A549 (cell line): ENCODE results near the gene GPR137C. TPM values are rescaled to one million over a fixed set of nuclear protein-coding genes. Genes with fewer than 3 reads are reported as not detected.
A peak's percentile ranks its signal among the peaks of the same experiment; 100 is the strongest.

Source experiments
- ATAC-seq, 2 experiments: fragments of 200-7000 bp in 1 of 2; fragments of >200 bp in 1 of 2; cut with Nextera tagmentation in 1 of 2; cut with Tn5 transposase in 1 of 2; 3 replicates each; pipeline versions ENCODE4 v1.8.0 to v1.9.1; 2018 to 2020; ENCODE audit warnings: mild to moderate bottlenecking in 1 of 2, moderate library complexity in 1 of 2
- CTCF ChIA-PET: fragments of 300-600 bp; sonication (Branson Sonifier 250); formaldehyde crosslinking; extraction: SDS; loops from one replicate; lab custom pipeline; 2021; ENCODE audit warnings: antibody characterized with exemption, inconsistent platforms; lab: Yijun Ruan, JAX
- POLR2A ChIA-PET: fragments of 350-600 bp; formaldehyde crosslinking; extraction: SDS; loops from one replicate; lab custom pipeline; 2021; ENCODE audit warnings: antibody characterized with exemption, inconsistent platforms; lab: Yijun Ruan, JAX
- DNase-seq, 2 experiments: peaks; one replicate each; pipeline versions ENCODE4 v3.0.0 to v3.0.0-alpha.2; 2011 to 2016; ENCODE audit warnings: low read depth in 1 of 2, low spot score in 1 of 2
- FAIRE-seq: peaks from 2 replicates; lab custom pipeline; 2011; peaks lifted over from hg19 to GRCh38; lab: Jason Lieb, UNC
- H3K27ac ChIP-seq, 2 experiments: fragments of >200 bp; sonication (Bioruptor Twin); formaldehyde crosslinking; 3 replicates each; pipeline ENCODE4 v1.5.1; 2016 to 2017
- H3K4me1 ChIP-seq: fragments of >200 bp; sonication (Bioruptor Twin); formaldehyde crosslinking; 3 replicates; pipeline ENCODE4 v1.6.1; 2016
- H3K4me2 ChIP-seq: fragments of >200 bp; sonication (Bioruptor Twin); formaldehyde crosslinking; 3 replicates; pipeline ENCODE4 v1.6.1; 2016
- H3K4me3 ChIP-seq: fragments of >200 bp; sonication (Bioruptor Twin); formaldehyde crosslinking; 3 replicates; pipeline ENCODE4 v1.5.1; 2016
- H3K9me3 ChIP-seq: fragments of >200 bp; sonication (Bioruptor Twin); formaldehyde crosslinking; 3 replicates; pipeline ENCODE4 v1.6.1; 2016
- CEBPB ChIP-seq, 2 experiments: fragments of >200 bp in 1 of 2; sonication (Bioruptor Twin) in 1 of 2; formaldehyde crosslinking in 1 of 2; IDR thresholded peaks; 2 replicates each; pipeline ENCODE4 v1.6.1; 2012 to 2016
- EHF ChIP-seq: fragments of 250-450 bp; sonication (Bioruptor Pico); IDR thresholded peaks from 2 replicates; pipeline ENCODE4 v1.5.0; 2020; ENCODE audit warnings: mild to moderate bottlenecking
- ESRRA ChIP-seq: fragments of 150-350 bp; IDR thresholded peaks from 2 replicates; pipeline ENCODE4 v1.6.1; 2014; ENCODE audit warnings: mild to moderate bottlenecking, low read length, borderline replicate concordance
- FOSB ChIP-seq: fragments of 250-450 bp; sonication (Bioruptor Pico); IDR thresholded peaks from 2 replicates; pipeline ENCODE4 v1.5.0; 2020; ENCODE audit warnings: mild to moderate bottlenecking, moderate library complexity
- HDAC2 ChIP-seq: fragments of 200-600 bp; sonication (generic); IDR thresholded peaks from 2 replicates; pipeline ENCODE4 v1.6.1; 2016
- HOXA7 ChIP-seq: fragments of 250-450 bp; sonication (Bioruptor Pico); IDR thresholded peaks from 2 replicates; pipeline ENCODE4 v1.5.0; 2020; ENCODE audit warnings: mild to moderate bottlenecking, moderate library complexity
- HOXB13 ChIP-seq: fragments of 250-450 bp; sonication (Bioruptor Pico); IDR thresholded peaks from 2 replicates; pipeline ENCODE4 v1.5.0; 2020; ENCODE audit warnings: low read depth, mild to moderate bottlenecking, moderate library complexity
- HOXB5 ChIP-seq: fragments of 250-450 bp; sonication (Bioruptor Pico); IDR thresholded peaks from 2 replicates; pipeline ENCODE4 v1.5.0; 2020; ENCODE audit warnings: mild to moderate bottlenecking, moderate library complexity
- JUN ChIP-seq, 2 experiments: fragments of >200 bp; sonication (Bioruptor Twin); formaldehyde crosslinking; IDR thresholded peaks; 2 replicates in 1 of 2; 3 replicates in 1 of 2; pipeline ENCODE4 v1.6.1; 2016 to 2017
- NR3C1 ChIP-seq: fragments of >200 bp; sonication (Bioruptor Twin); formaldehyde crosslinking; IDR thresholded peaks from 3 replicates; pipeline ENCODE4 v1.6.1; 2017
- PHF8 ChIP-seq: fragments of 200-600 bp; sonication (generic); IDR thresholded peaks from 2 replicates; pipeline ENCODE4 v1.6.1; 2016; ENCODE audit warnings: low read depth, mild to moderate bottlenecking, antibody characterized with exemption, moderate library complexity, borderline replicate concordance
- RFX5 ChIP-seq: fragments of 450-650 bp; IDR thresholded peaks from 2 replicates; pipeline ENCODE4 v1.7.1; 2014; ENCODE audit warnings: antibody characterized with exemption, mild to moderate bottlenecking, moderate library complexity
- TFCP2L1 ChIP-seq: fragments of 250-450 bp; sonication (Bioruptor Pico); IDR thresholded peaks from 2 replicates; pipeline ENCODE4 v1.5.0; 2021; ENCODE audit warnings: mild to moderate bottlenecking
- ZNF302 ChIP-seq: fragments of 250-450 bp; sonication (Bioruptor Pico); IDR thresholded peaks from 2 replicates; pipeline ENCODE4 v1.9.0; 2021; ENCODE audit warnings: inconsistent platforms, mild to moderate bottlenecking, moderate library complexity
- ZSCAN20 ChIP-seq: fragments of 250-450 bp; sonication (Bioruptor Pico); IDR thresholded peaks from 2 replicates; pipeline ENCODE4 v1.8.0; 2022; ENCODE audit warnings: mild to moderate bottlenecking, moderate library complexity
- WGBS: methylation state at CpG from one replicate; pipeline ENCODE4 v1.1.6; 2017; ENCODE audit errors: missing lambda C conversion rate; 5-methylcytosine and 5-hydroxymethylcytosine counted together
- polyA plus RNA-seq, 4 experiments: library from polyadenylated mRNA; depleted of rRNA in 3 of 4; stranded (reverse); fragments of >200 nt; fragmentation: RNase III in 1 of 4; extraction: RNeasy Plus Mini Kit Qiagen cat#74134 plus additional on column Dnase treatment in 1 of 4; gene quantifications; 2 replicates in 3 of 4; 3 replicates in 1 of 4; pipeline ENCODE4 v1.2.3, GENCODE V29; 2011 to 2017
- TF ChIP-seq, protein P1 (sequence below): IDR thresholded peaks from 2 replicates; pipeline ENCODE4 v1.6.1; 2012
- TF ChIP-seq, protein P2 (sequence below): fragments of 450-650 bp; IDR thresholded peaks from 2 replicates; pipeline ENCODE4 v1.6.1; 2014; ENCODE audit warnings: antibody characterized with exemption
- TF ChIP-seq, protein P3 (sequence below): fragments of 250-450 bp; sonication (Bioruptor Pico); IDR thresholded peaks from 2 replicates; pipeline ENCODE4 v1.5.0; 2021; ENCODE audit warnings: mild to moderate bottlenecking, moderate library complexity, borderline replicate concordance
- TF ChIP-seq, protein P4 (sequence below): fragments of 150-350 bp; IDR thresholded peaks from 2 replicates; pipeline ENCODE4 v1.6.1; 2014; ENCODE audit warnings: low read depth, mild to moderate bottlenecking, low read length

Gene GPR137C
- polyA plus RNA-seq, 2 of the 4 experiments (the other 2 are of a cell fraction): 0.21 to 0.27 TPM

DNA sequence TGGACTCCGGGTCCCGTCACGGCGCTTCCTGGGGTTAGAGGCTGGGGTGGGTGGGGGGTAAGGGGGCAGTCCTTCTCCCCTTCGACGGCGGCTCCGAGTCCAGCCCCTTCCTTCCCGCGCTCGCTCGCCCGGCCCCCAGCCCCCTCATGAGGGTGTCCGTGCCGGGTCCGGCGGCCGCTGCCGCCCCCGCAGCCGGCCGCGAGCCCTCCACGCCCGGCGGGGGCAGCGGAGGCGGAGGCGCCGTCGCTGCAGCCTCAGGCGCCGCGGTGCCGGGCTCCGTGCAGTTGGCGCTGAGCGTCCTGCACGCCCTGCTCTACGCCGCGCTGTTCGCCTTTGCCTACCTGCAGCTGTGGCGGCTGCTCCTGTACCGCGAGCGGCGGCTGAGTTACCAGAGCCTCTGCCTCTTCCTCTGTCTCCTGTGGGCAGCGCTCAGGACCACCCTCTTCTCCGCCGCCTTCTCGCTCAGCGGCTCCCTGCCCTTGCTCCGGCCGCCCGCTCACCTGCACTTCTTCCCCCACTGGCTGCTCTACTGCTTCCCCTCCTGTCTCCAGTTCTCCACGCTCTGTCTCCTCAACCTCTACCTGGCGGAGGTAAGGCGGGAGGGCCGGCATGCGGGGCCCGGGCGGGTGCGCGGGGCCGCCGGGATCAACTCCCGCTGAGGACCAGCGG is 500 bp downstream of the GPR137C start:
- ATAC-seq (peak; percentile 17 to 40), FAIRE-seq (no peak), DNase-seq (no peak)
- Histone ChIP-seq H3K4me2 (peak overlapping the region; percentile 98), H3K4me1 (peaks cover 5% of the 10 kb centered on the region; the same call in 2 of the 3 replicates), H3K4me3 (peak overlapping the region; percentile 63), H3K9me3 (peaks cover 4% of the 10 kb centered on the region; the same call in 1 of the 3 replicates), H3K27ac (peak overlapping the region; percentile 0 to 73; a peak in 3 of 6 replicates)
- no peak for TF ChIP-seq TFCP2L1 (CRISPR knock-in tag)
- TF ChIP-seq, protein P1, sequence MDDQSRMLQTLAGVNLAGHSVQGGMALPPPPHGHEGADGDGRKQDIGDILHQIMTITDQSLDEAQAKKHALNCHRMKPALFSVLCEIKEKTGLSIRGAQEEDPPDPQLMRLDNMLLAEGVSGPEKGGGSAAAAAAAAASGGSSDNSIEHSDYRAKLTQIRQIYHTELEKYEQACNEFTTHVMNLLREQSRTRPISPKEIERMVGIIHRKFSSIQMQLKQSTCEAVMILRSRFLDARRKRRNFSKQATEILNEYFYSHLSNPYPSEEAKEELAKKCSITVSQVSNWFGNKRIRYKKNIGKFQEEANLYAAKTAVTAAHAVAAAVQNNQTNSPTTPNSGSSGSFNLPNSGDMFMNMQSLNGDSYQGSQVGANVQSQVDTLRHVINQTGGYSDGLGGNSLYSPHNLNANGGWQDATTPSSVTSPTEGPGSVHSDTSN: no peak
- no peak for TF ChIP-seq HOXB13 (CRISPR knock-in tag)
- no peak for TF ChIP-seq ESRRA
- TF ChIP-seq, protein P2, sequence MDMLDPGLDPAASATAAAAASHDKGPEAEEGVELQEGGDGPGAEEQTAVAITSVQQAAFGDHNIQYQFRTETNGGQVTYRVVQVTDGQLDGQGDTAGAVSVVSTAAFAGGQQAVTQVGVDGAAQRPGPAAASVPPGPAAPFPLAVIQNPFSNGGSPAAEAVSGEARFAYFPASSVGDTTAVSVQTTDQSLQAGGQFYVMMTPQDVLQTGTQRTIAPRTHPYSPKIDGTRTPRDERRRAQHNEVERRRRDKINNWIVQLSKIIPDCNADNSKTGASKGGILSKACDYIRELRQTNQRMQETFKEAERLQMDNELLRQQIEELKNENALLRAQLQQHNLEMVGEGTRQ: no peak
- no peak for TF ChIP-seq HOXA7 (CRISPR knock-in tag)
- TF ChIP-seq, protein P3, sequence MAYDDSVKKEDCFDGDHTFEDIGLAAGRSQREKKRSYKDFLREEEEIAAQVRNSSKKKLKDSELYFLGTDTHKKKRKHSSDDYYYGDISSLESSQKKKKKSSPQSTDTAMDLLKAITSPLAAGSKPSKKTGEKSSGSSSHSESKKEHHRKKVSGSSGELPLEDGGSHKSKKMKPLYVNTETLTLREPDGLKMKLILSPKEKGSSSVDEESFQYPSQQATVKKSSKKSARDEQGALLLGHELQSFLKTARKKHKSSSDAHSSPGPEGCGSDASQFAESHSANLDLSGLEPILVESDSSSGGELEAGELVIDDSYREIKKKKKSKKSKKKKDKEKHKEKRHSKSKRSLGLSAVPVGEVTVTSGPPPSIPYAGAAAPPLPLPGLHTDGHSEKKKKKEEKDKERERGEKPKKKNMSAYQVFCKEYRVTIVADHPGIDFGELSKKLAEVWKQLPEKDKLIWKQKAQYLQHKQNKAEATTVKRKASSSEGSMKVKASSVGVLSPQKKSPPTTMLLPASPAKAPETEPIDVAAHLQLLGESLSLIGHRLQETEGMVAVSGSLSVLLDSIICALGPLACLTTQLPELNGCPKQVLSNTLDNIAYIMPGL (CRISPR knock-in tag): no peak
- no peak for TF ChIP-seq PHF8
- TF ChIP-seq NR3C1: no peak
- TF ChIP-seq ZNF302 (CRISPR knock-in tag): no peak
- TF ChIP-seq RFX5: no peak
- no peak for TF ChIP-seq HOXB5 (CRISPR knock-in tag)
- TF ChIP-seq, protein P4, sequence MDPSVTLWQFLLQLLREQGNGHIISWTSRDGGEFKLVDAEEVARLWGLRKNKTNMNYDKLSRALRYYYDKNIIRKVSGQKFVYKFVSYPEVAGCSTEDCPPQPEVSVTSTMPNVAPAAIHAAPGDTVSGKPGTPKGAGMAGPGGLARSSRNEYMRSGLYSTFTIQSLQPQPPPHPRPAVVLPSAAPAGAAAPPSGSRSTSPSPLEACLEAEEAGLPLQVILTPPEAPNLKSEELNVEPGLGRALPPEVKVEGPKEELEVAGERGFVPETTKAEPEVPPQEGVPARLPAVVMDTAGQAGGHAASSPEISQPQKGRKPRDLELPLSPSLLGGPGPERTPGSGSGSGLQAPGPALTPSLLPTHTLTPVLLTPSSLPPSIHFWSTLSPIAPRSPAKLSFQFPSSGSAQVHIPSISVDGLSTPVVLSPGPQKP: no peak
- no peak for TF ChIP-seq FOSB (CRISPR knock-in tag)
- no peak for TF ChIP-seq HDAC2
- TF ChIP-seq EHF (CRISPR knock-in tag): no peak
- no peak for TF ChIP-seq ZSCAN20 (CRISPR knock-in tag)
- no peak for TF ChIP-seq CEBPB (IDR thresholded peaks at IDR 0.05)
- no peak for TF ChIP-seq JUN (IDR thresholded peaks at IDR 0.05)
- ChIA-PET CTCF (interaction anchor here (1.5 to 2.2 kb wide), 3 partner anchors 9 to 18 kb away, joined by 4 to 8 read pairs (median 8); no protein-coding TSS in a partner anchor), POLR2A (interaction anchor here (0.6 to 1.5 kb wide), 6 partner anchors 9 to 239 kb away, joined by 3 to 8 read pairs (median 3); partner anchors contain the start of genes ERO1A and GNPNAT1)
- under 1% methylated on average over 22 of the region's 69 CpGs for WGBS
